Smooth muscle cell (in vitro differentiated cells): ENCODE results near the gene VEPH1. TPM values are rescaled to one million over a fixed set of nuclear protein-coding genes. Genes with fewer than 3 reads are reported as not detected.

Source experiments
- DNase-seq: peaks from one replicate; lab custom pipeline; 2025; ENCODE audit not compliant: unreplicated experiment; lab: John Stamatoyannopoulos, UW
- H2AFZ ChIP-seq: fragments of 200-600 bp; sonication (generic); 2 replicates; pipeline ENCODE4 v1.6.0; 2016; ENCODE audit warnings: antibody characterized with exemption, low read depth, mild to moderate bottlenecking
- H3F3A ChIP-seq: fragments of 200-600 bp; sonication (generic); 2 replicates; pipeline ENCODE4 v1.6.0; 2017; ENCODE audit warnings: antibody characterized with exemption, low read depth
- H3K27ac ChIP-seq: fragments of 200-600 bp; sonication (generic); 2 replicates; pipeline ENCODE4 v1.5.1; 2016; ENCODE audit warnings: low read depth, mild to moderate bottlenecking
- H3K27me3 ChIP-seq: fragments of 200-600 bp; sonication (generic); 2 replicates; pipeline ENCODE4 v1.6.1; 2016; ENCODE audit warnings: low read depth, mild to moderate bottlenecking
- H3K36me3 ChIP-seq: fragments of 200-600 bp; sonication (generic); 2 replicates; pipeline ENCODE4 v1.5.1; 2016; ENCODE audit warnings: low read depth
- H3K4me1 ChIP-seq: fragments of 200-600 bp; sonication (generic); 2 replicates; pipeline ENCODE4 v1.5.1; 2016; ENCODE audit warnings: low read depth
- H3K4me2 ChIP-seq: fragments of 200-600 bp; sonication (generic); 2 replicates; pipeline ENCODE4 v1.6.0; 2016; ENCODE audit warnings: mild to moderate bottlenecking
- H3K4me3 ChIP-seq: fragments of 200-600 bp; sonication (generic); 2 replicates; pipeline ENCODE4 v1.5.1; 2016; ENCODE audit warnings: mild to moderate bottlenecking
- H3K79me2 ChIP-seq: fragments of 200-600 bp; sonication (generic); 2 replicates; pipeline ENCODE4 v1.6.0; 2016; ENCODE audit warnings: low read depth, mild to moderate bottlenecking
- H3K9ac ChIP-seq: fragments of 200-600 bp; sonication (generic); 2 replicates; pipeline ENCODE4 v1.6.0; 2016; ENCODE audit warnings: low read depth
- H3K9me3 ChIP-seq: fragments of 200-600 bp; sonication (generic); replicated peaks from 2 replicates; pipeline ENCODE4 v1.5.1; 2016; ENCODE audit warnings: low read depth
- H4K20me1 ChIP-seq: fragments of 200-600 bp; sonication (generic); 2 replicates; pipeline ENCODE4 v1.6.0; 2016; ENCODE audit warnings: low read depth
- WGBS: methylation state at CpG from one replicate; pipeline ENCODE4 v1.1.7; 2016; ENCODE audit warnings: low lambda C conversion rate; 5-methylcytosine and 5-hydroxymethylcytosine counted together
- polyA plus RNA-seq: library from polyadenylated mRNA; unstranded; fragments of >200 nt; fragmentation: Nextera tagmentation; extraction: Ambion mirVana; gene quantifications from 2 replicates; pipeline ENCODE4 v1.2.1, GENCODE V29; 2016
- total RNA-seq: library from RNA; depleted of rRNA; stranded (reverse); fragments of >200 nt; gene quantifications from 2 replicates; pipeline ENCODE4 v1.2.3, GENCODE V29; 2014
- TF ChIP-seq, protein P1 (sequence below): fragments of 200-600 bp; sonication (generic); IDR thresholded peaks from 2 replicates; pipeline ENCODE4 v1.5.1; 2017; ENCODE audit warnings: borderline replicate concordance, mild to moderate bottlenecking, antibody characterized with exemption; ENCODE audit not compliant: insufficient read depth, poor library complexity, severe bottlenecking

VEPH1 gene
- total and polyA plus RNA-seq, 2 experiments from 2014 or later, result 0.58 to 3.0 TPM

DNA sequence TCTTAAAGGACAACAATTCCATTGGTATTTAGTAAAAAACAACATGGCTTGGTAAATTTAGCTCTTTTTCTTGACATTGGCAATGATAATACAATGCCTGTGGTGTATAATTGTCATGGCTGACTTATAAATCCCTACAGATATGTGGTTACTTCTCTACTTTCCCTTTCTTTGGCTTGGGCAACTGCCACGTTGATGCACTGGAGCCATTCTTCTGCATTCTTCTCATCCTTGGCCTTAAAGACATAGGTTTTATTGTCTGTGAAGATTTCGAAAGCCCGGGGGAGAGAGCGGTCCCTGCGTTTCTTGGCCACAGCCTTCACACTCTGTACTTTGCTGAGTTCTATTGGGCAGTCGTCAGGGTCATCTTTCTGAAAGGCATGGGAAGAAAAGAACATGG is 242.2 kb downstream of the VEPH1 start:
- WGBS, result 90% methylated on average over 6 of the region's 6 CpGs
- Histone ChIP-seq H3F3A (no peaks in the 10 kb centered on the region), H3K27ac (no peak overlapping the region), H3K4me3 (no peak overlapping the region), H3K79me2 (no peaks in the 10 kb centered on the region), H3K4me2 (no peak overlapping the region), H3K36me3 (no peaks in the 10 kb centered on the region), H3K27me3 (peaks cover 1% of the 10 kb centered on the region), H2AFZ (no peak overlapping the region), H4K20me1 (no peaks in the 10 kb centered on the region), H3K4me1 (peaks cover 3% of the 10 kb centered on the region), H3K9me3 (no peaks in the 10 kb centered on the region), H3K9ac (no peak overlapping the region)
- no peak for DNase-seq
- TF ChIP-seq, protein P1, sequence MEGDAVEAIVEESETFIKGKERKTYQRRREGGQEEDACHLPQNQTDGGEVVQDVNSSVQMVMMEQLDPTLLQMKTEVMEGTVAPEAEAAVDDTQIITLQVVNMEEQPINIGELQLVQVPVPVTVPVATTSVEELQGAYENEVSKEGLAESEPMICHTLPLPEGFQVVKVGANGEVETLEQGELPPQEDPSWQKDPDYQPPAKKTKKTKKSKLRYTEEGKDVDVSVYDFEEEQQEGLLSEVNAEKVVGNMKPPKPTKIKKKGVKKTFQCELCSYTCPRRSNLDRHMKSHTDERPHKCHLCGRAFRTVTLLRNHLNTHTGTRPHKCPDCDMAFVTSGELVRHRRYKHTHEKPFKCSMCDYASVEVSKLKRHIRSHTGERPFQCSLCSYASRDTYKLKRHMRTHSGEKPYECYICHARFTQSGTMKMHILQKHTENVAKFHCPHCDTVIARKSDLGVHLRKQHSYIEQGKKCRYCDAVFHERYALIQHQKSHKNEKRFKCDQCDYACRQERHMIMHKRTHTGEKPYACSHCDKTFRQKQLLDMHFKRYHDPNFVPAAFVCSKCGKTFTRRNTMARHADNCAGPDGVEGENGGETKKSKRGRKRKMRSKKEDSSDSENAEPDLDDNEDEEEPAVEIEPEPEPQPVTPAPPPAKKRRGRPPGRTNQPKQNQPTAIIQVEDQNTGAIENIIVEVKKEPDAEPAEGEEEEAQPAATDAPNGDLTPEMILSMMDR, result no peak

DNA sequence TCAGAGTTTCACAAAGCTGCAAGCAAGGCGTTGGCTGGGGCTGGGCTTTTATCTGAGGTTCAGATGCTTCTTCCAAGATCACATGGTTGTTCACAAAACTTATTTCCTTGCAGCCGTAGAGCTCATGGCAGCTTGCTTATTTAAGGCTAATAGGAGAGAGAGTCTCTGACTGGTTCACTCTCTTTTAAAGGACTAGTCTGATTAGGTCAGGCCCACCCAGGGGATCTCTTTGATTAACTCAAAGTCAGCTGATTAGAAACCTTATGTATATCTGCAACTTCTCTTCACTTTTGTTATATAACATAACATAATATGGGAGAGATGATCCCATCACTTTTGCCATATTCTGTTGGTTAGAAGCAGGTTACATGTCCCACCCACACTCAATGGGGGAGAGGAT is 243.4 kb downstream of the VEPH1 start:
- H3K79me2 ChIP-seq, result no peaks in the 10 kb centered on the region
- H3K4me3 ChIP-seq, result no peak overlapping the region

DNA sequence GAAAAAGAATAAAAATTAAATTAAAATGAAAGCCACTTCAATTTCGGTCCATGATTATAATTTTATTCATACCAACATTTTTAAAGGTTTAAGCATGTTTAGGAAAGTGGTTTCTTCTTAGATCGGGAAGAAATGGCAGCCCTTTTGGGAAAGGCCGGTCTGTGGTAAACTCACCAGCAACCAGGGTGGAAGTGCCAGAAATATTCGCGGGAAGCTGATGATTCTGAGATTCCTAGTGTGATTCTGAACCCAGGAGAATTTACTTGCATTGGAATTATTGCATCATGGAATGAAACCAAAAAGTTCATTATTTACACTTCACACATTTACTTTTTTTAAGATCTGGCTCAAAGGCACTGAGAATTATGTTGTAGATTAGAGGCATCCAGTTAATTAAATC is 246.1 kb downstream of the VEPH1 start:
- DNase-seq, result no peak
- H3K4me2 ChIP-seq, result no peak overlapping the region
- no peak overlapping the region for H2AFZ ChIP-seq
- H3K36me3 ChIP-seq, result no peaks in the 10 kb centered on the region
- TF ChIP-seq, protein P1, result no peak
- H4K20me1 ChIP-seq, result no peaks in the 10 kb centered on the region
- no peak overlapping the region for H3K9ac ChIP-seq
- H3K4me3 ChIP-seq, result no peak overlapping the region
- H3K27me3 ChIP-seq, result no peaks in the 10 kb centered on the region
- H3K27ac ChIP-seq, result no peak overlapping the region
- H3K79me2 ChIP-seq, result no peaks in the 10 kb centered on the region
- no peaks in the 10 kb centered on the region for H3K9me3 ChIP-seq
- H3K4me1 ChIP-seq, result peaks cover 3% of the 10 kb centered on the region
- H3F3A ChIP-seq, result no peaks in the 10 kb centered on the region
- 86% methylated on average over 5 of the region's 5 CpGs for WGBS

More for the DNA sequence above, 243.4 kb downstream of the VEPH1 start:
- Histone ChIP-seq H3K27ac (no peak overlapping the region), H3F3A (no peaks in the 10 kb centered on the region), H3K27me3 (no peaks in the 10 kb centered on the region), H4K20me1 (no peaks in the 10 kb centered on the region), H3K4me1 (peaks cover 3% of the 10 kb centered on the region), H2AFZ (no peak overlapping the region), H3K9me3 (no peaks in the 10 kb centered on the region), H3K9ac (no peak overlapping the region), H3K4me2 (no peak overlapping the region), H3K36me3 (no peaks in the 10 kb centered on the region)
- WGBS, result 84% methylated on average over 2 of the region's 2 CpGs
- TF ChIP-seq, protein P1, result no peak
- DNase-seq, result no peak

DNA sequence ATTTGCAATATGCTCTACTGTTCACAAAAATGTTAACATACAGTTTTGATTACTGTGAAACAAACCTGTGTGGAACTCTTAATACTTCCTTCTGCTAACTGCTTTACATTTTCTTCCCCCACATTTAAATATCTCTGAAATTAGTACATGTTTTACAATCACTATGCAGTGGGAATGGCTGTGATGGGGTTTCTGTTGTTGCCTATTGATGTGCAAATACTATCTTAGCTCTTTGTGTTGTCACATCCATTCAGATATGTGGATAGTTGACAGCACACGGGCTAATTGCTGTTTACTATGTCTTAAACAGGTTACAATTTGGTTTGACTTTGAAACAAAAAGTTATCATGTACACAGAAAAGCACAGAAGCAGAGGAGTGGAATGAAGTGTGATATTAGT is 247.4 kb downstream of the VEPH1 start:
- Histone ChIP-seq H3K4me1 (peaks cover 3% of the 10 kb centered on the region), H3K36me3 (no peaks in the 10 kb centered on the region), H3K4me2 (no peak overlapping the region), H3K27me3 (no peaks in the 10 kb centered on the region), H3K9ac (no peak overlapping the region), H3K9me3 (no peaks in the 10 kb centered on the region), H3K4me3 (no peak overlapping the region), H4K20me1 (no peaks in the 10 kb centered on the region), H3F3A (no peaks in the 10 kb centered on the region), H3K79me2 (no peaks in the 10 kb centered on the region), H2AFZ (no peak overlapping the region), H3K27ac (no peak overlapping the region)
- TF ChIP-seq, protein P1, result no peak
- no peak for DNase-seq
- 21% methylated on average over 1 of the region's 1 CpG for WGBS
